ENCODE measurements around the gene C4B. TPM values are rescaled to one million over a fixed set of nuclear protein-coding genes. Genes with fewer than 3 reads are reported as not detected.
"Not testable (repeated sequence)": the region's sequence is repeated elsewhere in the genome, so short reads cannot be mapped to it uniquely, and the experiment has no call there.

The C4B gene
- polyA plus RNA-seq, 4 donors: 10.7 to 24.8 (median 17.0) TPM

- not testable (repeated sequence) for DNase-seq (ENCODE audit: low read depth in 4 of 4, low spot score in 2 of 4)
Observed at GRCh38 chr6:32028631-32029030, 14.0 kb downstream of the C4B start.

DNA sequence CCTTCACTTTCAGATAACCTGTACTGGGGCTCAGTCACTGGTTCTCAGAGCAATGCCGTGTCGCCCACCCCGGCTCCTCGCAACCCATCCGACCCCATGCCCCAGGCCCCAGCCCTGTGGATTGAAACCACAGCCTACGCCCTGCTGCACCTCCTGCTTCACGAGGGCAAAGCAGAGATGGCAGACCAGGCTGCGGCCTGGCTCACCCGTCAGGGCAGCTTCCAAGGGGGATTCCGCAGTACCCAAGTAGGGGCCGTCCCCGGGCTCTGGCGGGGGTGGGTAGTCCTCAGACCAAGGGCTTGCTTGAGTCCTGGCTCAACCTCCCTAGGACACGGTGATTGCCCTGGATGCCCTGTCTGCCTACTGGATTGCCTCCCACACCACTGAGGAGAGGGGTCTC, 15.0 kb downstream of the C4B start:
- DNase-seq (ENCODE audit: low read depth in 4 of 4, low spot score in 2 of 4): not testable (repeated sequence)

- DNase-seq (ENCODE audit: low read depth in 4 of 4, low spot score in 2 of 4): not testable (repeated sequence)
Observed at GRCh38 chr6:32035283-32036013, 20.9 kb downstream of the C4B start.

DNA sequence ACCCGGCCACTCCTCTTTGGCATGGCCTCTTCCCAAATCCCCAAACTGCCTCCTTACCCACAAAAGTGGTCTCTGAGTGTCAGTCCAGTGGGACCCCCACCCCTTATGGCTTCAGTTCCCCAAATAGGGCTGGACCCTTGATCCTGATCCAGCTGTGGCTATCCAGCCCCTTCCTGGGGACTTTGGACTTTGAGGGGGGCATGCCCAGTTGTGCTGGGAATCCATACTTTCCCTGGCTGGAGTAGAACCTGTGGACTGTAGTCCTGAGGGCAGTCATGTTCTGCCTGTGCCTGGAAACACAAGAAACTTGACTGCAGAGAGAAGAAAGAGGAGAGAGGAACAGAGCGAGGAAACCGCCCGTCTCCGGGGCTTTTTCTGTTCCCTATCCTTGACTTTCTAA, 22.5 kb downstream of the C4B start:
- not testable (repeated sequence) for DNase-seq (ENCODE audit: low read depth in 4 of 4, low spot score in 2 of 4)

DNA sequence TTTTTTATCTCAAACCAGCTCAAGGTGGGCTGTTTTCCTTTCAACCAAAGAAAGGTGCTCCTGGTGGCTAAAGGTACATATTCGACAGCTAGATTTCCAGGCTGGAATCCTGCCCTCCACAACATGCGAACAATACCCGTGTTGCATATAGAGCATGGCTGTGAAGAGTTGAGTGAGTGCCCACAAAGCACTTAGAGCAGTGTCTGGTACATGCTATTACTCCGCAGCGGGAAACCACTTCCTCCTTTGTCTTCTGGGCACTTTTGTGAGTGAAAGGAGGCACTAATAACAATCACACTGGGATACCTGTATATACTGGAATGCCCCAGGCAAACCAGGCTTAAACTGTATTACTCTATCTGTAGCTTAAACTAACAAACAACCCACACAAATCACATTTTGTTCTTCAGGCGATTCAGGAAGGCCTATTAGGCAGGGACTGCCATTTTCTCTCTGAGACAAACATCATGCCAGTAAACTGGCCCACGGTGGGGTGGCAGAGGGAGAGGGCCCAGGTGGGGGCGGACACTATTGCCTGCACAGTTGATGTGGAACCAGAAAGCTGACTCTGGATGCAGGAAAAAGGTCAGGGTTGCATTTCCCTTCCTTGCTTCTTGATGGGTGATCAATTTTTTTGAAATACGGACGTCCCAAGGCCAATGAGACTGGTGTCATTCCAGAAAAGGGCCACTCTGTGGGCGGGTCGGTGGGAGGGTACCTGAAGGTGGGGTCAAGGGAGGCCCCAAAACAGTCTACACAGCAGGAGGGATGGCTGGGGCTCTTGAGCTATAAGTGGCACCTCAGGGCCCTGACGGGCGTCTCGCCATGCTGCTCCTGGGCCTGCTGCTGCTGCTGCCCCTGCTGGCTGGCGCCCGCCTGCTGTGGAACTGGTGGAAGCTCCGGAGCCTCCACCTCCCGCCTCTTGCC, 23.3 kb downstream of the C4B start, which contains the start of gene CYP21A2:
Gene CYP21A2, plus strand, starts transcription at position 818 of the 927 bp plus-strand sequence. Its CDS starts 8 bp downstream, at position 826.
- not testable (repeated sequence) for DNase-seq (ENCODE audit: low read depth in 4 of 4, low spot score in 2 of 4)

DNA sequence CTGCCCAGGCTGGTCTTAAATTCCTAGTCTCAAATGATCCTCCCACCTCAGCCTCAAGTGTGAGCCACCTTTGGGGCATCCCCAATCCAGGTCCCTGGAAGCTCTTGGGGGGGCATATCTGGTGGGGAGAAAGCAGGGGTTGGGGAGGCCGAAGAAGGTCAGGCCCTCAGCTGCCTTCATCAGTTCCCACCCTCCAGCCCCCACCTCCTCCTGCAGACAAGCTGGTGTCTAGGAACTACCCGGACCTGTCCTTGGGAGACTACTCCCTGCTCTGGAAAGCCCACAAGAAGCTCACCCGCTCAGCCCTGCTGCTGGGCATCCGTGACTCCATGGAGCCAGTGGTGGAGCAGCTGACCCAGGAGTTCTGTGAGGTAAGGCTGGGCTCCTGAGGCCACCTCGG, 24.3 kb downstream of the C4B start:
- not testable (repeated sequence) for DNase-seq (ENCODE audit: low read depth in 4 of 4, low spot score in 2 of 4)

DNA sequence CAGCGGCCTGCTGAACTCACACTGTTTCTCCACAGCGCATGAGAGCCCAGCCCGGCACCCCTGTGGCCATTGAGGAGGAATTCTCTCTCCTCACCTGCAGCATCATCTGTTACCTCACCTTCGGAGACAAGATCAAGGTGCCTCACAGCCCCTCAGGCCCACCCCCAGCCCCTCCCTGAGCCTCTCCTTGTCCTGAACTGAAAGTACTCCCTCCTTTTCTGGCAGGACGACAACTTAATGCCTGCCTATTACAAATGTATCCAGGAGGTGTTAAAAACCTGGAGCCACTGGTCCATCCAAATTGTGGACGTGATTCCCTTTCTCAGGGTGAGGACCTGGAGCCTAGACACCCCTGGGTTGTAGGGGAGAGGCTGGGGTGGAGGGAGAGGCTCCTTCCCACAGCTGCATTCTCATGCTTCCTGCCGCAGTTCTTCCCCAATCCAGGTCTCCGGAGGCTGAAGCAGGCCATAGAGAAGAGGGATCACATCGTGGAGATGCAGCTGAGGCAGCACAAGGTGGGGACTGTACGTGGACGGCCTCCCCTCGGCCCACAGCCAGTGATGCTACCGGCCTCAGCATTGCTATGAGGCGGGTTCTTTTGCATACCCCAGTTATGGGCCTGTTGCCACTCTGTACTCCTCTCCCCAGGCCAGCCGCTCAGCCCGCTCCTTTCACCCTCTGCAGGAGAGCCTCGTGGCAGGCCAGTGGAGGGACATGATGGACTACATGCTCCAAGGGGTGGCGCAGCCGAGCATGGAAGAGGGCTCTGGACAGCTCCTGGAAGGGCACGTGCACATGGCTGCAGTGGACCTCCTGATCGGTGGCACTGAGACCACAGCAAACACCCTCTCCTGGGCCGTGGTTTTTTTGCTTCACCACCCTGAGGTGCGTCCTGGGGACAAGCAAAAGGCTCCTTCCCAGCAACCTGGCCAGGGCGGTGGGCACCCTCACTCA, 25.0 kb downstream of the C4B start:
- DNase-seq (ENCODE audit: low read depth in 4 of 4, low spot score in 2 of 4): not testable (repeated sequence)

DNA sequence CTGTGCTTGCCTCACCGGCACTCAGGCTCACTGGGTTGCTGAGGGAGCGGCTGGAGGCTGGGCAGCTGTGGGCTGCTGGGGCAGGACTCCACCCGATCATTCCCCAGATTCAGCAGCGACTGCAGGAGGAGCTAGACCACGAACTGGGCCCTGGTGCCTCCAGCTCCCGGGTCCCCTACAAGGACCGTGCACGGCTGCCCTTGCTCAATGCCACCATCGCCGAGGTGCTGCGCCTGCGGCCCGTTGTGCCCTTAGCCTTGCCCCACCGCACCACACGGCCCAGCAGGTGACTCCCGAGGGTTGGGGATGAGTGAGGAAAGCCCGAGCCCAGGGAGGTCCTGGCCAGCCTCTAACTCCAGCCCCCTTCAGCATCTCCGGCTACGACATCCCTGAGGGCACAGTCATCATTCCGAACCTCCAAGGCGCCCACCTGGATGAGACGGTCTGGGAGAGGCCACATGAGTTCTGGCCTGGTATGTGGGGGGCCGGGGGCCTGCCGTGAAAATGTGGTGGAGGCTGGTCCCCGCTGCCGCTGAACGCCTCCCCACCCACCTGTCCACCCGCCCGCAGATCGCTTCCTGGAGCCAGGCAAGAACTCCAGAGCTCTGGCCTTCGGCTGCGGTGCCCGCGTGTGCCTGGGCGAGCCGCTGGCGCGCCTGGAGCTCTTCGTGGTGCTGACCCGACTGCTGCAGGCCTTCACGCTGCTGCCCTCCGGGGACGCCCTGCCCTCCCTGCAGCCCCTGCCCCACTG, 25.9 kb downstream of the C4B start:
- DNase-seq (ENCODE audit: low read depth in 4 of 4, low spot score in 2 of 4): not testable (repeated sequence)

DNA sequence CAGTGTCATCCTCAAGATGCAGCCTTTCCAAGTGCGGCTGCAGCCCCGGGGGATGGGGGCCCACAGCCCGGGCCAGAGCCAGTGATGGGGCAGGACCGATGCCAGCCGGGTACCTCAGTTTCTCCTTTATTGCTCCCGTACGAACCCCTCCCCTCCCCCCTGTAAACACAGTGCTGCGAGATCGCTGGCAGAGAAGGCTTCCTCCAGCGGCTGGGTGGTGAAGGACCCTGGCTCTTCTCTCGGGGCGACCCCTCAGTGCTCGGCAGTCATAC, 26.4 kb downstream of the C4B start:
- not testable (repeated sequence) for DNase-seq (ENCODE audit: low read depth in 4 of 4, low spot score in 2 of 4)

GRCh38 chr6:32041385-32041784, 26.8 kb downstream of the C4B start:
- DNase-seq (ENCODE audit: low read depth in 4 of 4, low spot score in 2 of 4): not testable (repeated sequence)

GRCh38 chr6:32042276-32042675, 27.7 kb downstream of the C4B start:
- DNase-seq (ENCODE audit: low read depth in 4 of 4, low spot score in 2 of 4): not testable (repeated sequence)

GRCh38 chr6:32043589-32044380, 29.2 kb downstream of the C4B start:
- DNase-seq (ENCODE audit: low read depth in 4 of 4, low spot score in 2 of 4): not testable (repeated sequence)

DNA sequence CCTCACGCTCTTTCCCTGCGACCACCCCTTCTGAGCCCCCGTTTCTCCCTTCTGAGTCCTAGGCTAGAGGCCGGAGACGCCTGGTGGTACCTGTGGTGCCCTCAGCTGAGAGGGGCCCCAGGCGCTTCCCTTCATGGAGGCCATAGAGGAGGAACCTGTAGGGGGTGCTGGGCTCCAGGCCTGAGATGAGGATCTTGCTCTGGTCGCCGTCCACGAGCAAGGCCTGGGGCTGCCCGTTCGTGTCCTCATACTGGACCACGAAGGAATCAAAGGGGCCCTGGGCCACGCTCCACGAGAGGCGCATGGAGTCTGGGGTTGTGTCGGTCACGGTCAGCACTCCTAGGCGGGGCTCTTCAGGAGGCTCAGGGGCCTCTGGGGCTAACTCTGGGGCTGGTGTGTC, 30.3 kb downstream of the C4B start:
- DNase-seq (ENCODE audit: low read depth in 4 of 4, low spot score in 2 of 4): not testable (repeated sequence)

GRCh38 chr6:32045811-32046449, 31.3 kb downstream of the C4B start:
- DNase-seq (ENCODE audit: low read depth in 4 of 4, low spot score in 2 of 4): no peak

DNA sequence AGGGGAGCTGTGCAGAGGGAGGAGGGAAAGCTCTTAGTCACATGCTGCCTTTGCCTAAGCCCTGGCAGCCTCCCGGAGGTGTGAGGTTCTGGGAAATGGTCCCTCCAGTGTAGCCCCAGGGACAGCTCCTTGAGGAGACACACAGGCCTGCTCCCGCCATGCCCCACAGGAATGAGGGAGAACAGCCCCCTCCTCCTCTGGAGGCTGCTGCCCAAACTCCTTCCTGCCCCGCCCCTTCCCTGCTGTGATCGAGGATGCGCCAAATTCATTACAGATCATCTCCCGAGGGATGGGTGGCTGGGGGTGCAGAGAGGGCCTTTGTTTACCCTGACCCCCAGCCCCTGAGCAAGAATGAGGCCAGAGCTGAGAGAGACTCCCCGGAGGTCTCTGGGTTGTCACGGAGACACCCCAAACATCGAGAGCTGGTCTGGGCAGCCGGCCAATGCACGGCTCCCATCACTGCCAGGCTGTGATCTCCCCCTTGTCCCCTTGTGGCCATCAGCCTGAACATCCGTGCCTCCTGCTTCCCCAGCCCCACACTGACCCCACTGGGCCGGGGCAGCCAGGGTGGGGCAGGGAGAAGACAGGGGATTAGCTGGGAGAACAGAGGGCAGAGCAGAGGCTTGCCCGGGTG, 32.0 kb downstream of the C4B start:
- DNase-seq (ENCODE audit: low read depth in 4 of 4, low spot score in 2 of 4): no peak

DNA sequence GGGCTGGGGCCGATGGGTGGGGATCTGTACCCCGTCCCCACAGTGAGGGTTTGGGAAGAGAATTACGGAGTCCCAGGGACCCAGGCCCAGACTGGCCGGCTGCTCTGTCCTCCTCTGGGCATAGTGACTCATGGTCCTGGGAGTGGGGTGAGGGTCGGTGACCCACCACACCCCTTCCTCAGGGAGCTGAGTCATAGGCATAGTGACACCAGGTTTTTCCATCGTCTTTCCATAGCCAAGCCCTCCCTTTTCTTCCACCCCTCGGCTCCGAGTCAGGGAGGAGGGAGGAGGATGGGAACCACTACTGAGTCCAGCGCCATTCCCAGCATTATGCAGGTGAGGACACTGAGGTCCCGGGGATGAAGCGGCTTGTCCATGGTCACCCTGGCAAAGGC, 32.5 kb downstream of the C4B start:
- DNase-seq (ENCODE audit: low read depth in 4 of 4, low spot score in 2 of 4): no peak

- DNase-seq (ENCODE audit: low read depth in 4 of 4, low spot score in 2 of 4): no peak
Observed at GRCh38 chr6:32047539-32047854, 32.9 kb downstream of the C4B start.
